ENCODE results near the gene CROCC. TPM values are rescaled to one million over a fixed set of nuclear protein-coding genes. Genes with fewer than 3 reads are reported as not detected.
A peak's percentile ranks its signal among the peaks of the same experiment; 100 is the strongest.
"Not testable (repeated sequence)": the region's sequence is repeated elsewhere in the genome, so short reads cannot be mapped to it uniquely, and the experiment has no call there.

The CROCC gene
- total RNA-seq, 2 experiments from 2014 or later = 27.7 to 28.5 TPM

DNA sequence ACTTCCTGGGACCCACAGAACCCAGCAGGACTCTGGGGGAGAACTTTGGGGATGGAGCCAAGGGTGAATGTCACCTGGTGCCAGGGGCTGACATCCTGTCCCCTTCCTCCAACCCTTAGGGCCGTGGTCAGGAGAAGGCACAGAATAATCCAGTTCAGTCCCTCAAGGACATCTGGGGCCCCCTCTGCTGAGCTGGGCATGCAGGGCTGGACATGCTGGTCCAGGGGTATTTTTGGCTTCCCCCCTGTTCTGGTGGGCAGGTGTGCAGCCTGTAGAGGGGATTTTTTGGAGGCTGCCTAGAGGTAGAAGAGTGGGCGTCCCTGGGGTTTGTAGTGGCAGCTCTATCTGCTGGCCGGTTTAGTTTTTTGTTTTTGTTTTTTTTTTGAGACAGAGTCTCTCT, 3.4 kb upstream of the CROCC start:
- peaks cover 1% of the 10 kb centered on the region for H3K36me3 Mint-ChIP-seq (ENCODE audit: low read depth)
- intact Hi-C loops (cut with micrococcal nuclease) = no loop called here
- no peaks in the 10 kb centered on the region for H3K27me3 Mint-ChIP-seq
- ChIA-PET CTCF (no interaction called here), POLR2A (no interaction called here)
- no peak overlapping the region for H3K4me3 Mint-ChIP-seq
- ATAC-seq (no peak), DNase-seq (no peak)
- no peak overlapping the region for H3K27ac Mint-ChIP-seq
- H3K9me3 Mint-ChIP-seq = no peaks in the 10 kb centered on the region
- peaks cover 32% of the 10 kb centered on the region for H3K4me1 Mint-ChIP-seq (ENCODE audit: low read depth)
- TF ChIP-seq, protein P1, sequence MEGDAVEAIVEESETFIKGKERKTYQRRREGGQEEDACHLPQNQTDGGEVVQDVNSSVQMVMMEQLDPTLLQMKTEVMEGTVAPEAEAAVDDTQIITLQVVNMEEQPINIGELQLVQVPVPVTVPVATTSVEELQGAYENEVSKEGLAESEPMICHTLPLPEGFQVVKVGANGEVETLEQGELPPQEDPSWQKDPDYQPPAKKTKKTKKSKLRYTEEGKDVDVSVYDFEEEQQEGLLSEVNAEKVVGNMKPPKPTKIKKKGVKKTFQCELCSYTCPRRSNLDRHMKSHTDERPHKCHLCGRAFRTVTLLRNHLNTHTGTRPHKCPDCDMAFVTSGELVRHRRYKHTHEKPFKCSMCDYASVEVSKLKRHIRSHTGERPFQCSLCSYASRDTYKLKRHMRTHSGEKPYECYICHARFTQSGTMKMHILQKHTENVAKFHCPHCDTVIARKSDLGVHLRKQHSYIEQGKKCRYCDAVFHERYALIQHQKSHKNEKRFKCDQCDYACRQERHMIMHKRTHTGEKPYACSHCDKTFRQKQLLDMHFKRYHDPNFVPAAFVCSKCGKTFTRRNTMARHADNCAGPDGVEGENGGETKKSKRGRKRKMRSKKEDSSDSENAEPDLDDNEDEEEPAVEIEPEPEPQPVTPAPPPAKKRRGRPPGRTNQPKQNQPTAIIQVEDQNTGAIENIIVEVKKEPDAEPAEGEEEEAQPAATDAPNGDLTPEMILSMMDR (IDR thresholded peaks at IDR 0.05) = no peak

DNA sequence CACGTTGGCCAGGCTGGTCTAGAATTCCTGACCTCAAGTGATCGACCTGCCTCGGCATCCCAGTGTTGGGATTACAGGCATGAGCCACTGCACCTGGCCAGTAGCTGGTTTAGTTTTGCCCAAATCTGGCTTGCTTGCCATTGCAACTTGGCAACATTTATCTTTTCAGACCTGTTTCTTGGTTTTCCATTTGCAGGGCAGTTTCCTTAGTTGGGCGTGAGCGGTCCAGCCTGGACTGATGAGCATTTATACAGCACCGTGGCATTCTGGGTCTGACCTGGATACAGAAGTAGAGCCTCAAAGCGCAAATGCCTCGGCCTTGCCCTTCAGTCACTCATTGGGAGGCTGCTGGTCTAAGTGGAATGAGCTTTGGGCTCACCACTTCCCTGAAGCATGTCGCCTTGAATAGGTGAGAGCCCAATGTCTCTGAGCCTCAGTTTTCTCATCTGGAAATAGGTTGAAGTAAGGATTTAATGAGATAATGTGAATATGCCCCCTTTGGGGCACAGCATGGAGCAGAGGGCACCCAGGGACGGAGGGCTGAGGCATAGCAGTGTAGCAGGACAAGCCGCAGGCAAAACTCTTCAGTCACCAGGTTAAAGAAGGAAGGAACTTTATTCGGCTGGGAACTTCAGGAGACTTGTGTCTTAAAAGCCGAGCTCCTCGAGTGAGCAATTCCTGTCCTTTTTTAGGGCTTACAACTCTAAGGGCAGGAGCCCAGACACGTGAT, 2.6 kb upstream of the CROCC start:
- H3K4me3 Mint-ChIP-seq; H3K27me3 Mint-ChIP-seq; intact Hi-C loops (cut with micrococcal nuclease); ATAC-seq; CTCF ChIA-PET; DNase-seq; H3K36me3 Mint-ChIP-seq (ENCODE audit: low read depth); H3K27ac Mint-ChIP-seq; H3K9me3 Mint-ChIP-seq: not testable (repeated sequence)
- POLR2A ChIA-PET = interaction anchor here (0.6 kb wide), 1 partner anchor 48 kb away, joined by 3 read pairs; no protein-coding TSS in a partner anchor
- peaks cover 29% of the 10 kb centered on the region for H3K4me1 Mint-ChIP-seq (ENCODE audit: low read depth)

DNA sequence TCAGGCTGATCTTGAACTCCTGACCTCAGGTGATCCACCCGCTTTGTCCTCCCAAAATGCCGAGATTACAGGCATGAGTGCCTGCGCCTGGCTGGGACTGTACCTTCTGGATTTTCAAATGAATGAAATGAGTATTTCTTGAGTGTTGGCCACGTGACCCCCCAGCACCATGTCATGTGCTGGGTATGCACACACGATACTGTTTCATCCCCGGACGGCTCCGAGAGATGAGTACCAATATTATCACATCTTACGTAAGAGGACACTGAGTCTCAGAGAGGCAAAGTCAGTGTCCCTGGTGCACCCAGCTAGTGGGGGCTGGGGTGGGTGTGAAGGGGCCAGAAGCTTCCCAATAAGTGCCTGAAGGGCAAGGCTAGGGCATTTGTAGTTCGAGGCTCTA, 780 bp upstream of the CROCC start:
- TF ChIP-seq, protein P1 (IDR thresholded peaks at IDR 0.05) = no peak
- ATAC-seq (no peak), DNase-seq (no peak)
- POLR2A ChIA-PET = no interaction called here
- intact Hi-C loops (cut with micrococcal nuclease) = no loop called here
- Mint-ChIP-seq H3K4me3 (peak overlapping the region; percentile 83), H3K27ac (no peak overlapping the region), H3K36me3 (ENCODE audit: low read depth) (peaks cover 1% of the 10 kb centered on the region), H3K4me1 (ENCODE audit: low read depth) (peaks cover 22% of the 10 kb centered on the region), H3K9me3 (no peaks in the 10 kb centered on the region), H3K27me3 (no peaks in the 10 kb centered on the region)
- CTCF ChIA-PET = no interaction called here

DNA sequence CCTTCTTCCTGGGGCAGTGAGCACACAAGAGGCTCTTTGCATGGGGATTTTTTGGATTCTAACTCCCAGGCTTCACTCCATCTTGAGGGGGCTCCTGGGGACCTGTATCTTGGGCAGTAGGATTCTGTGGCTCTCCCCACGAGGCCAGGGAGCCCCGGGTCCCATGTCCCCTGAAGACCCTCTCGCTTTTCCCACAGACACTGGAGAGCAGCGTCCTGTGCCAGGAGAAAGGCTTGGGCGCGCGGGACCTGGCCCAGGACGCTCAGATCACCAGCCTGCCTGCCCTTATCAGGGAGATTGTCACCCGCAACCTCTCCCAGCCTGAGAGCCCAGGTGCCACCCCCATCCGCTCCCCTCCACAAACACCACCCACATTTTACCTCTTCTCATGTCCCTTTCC, 735 bp downstream of the CROCC start:
- CTCF ChIA-PET = no interaction called here
- no peaks in the 10 kb centered on the region for H3K27me3 Mint-ChIP-seq
- POLR2A ChIA-PET = interaction anchor here (1.0 to 2.2 kb wide), 2 partner anchors 8 to 17 kb away, joined by 3 to 9 read pairs; no protein-coding TSS in a partner anchor

DNA sequence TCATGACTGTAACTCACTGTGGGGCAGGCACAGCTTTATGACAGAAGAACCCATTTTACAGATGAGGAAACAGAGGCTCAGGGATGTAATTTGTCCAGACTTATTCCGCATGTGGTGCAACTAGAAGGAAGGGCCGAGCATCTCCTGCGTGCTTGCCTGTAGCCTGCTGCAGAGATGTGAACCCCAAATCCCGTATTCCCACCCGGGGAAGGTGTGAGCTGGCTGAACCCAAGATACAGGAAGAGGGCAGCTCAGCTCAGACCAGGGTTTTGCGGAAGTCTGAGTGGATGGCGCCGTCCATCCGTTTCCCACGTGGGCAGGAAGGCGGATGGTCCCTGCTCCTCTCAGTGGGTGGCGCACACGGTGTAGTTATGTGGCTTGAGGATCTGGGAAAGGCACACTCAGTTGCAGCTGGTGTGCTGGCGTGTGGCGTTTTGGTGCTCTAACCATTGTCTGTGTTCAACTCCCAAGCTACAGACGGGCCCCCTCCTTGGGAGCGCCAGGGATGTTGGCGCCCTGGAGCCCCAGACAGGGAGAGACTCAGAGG, 1.2 kb downstream of the CROCC start:
- no peak for ATAC-seq
- DNase-seq = no peak
- H3K36me3 Mint-ChIP-seq (ENCODE audit: low read depth) = peaks cover 1% of the 10 kb centered on the region
- peak overlapping the region; percentile 61 for H3K27ac Mint-ChIP-seq
- H3K27me3 Mint-ChIP-seq = no peaks in the 10 kb centered on the region
- H3K4me1 Mint-ChIP-seq (ENCODE audit: low read depth) = peaks cover 28% of the 10 kb centered on the region
- intact Hi-C loops (cut with micrococcal nuclease) = no loop called here
- TF ChIP-seq, protein P1 (IDR thresholded peaks at IDR 0.05) = no peak
- H3K4me3 Mint-ChIP-seq = peak overlapping the region; percentile 83
- ChIA-PET CTCF (no interaction called here), POLR2A (interaction anchor here (1.0 to 2.2 kb wide), 2 partner anchors 8 to 18 kb away, joined by 3 to 9 read pairs; no protein-coding TSS in a partner anchor)
- H3K9me3 Mint-ChIP-seq = no peaks in the 10 kb centered on the region

More for the DNA sequence above, 735 bp downstream of the CROCC start:
- peaks cover 1% of the 10 kb centered on the region for H3K36me3 Mint-ChIP-seq (ENCODE audit: low read depth)
- DNase-seq (no peak), ATAC-seq (no peak)
- H3K9me3 Mint-ChIP-seq = no peaks in the 10 kb centered on the region
- peak overlapping the region; percentile 83 for H3K4me3 Mint-ChIP-seq
- H3K27ac Mint-ChIP-seq = peak overlapping the region; percentile 61
- H3K4me1 Mint-ChIP-seq (ENCODE audit: low read depth) = peaks cover 25% of the 10 kb centered on the region
- intact Hi-C loops (cut with micrococcal nuclease) = no loop called here
- TF ChIP-seq, protein P1 (IDR thresholded peaks at IDR 0.05) = no peak
